SK-N-SH (cell line): Measurements from ENCODE around the gene CPAMD8. TPM values are rescaled to one million over a fixed set of nuclear protein-coding genes. Genes with fewer than 3 reads are reported as not detected.

Source experiments
- CTCF ChIA-PET: fragments of 300-600, 350-600 bp; formaldehyde crosslinking; extraction: SDS; loops from one replicate; lab custom pipeline; 2021; lab: Yijun Ruan, JAX
- POLR2A ChIA-PET: fragments of 350-600 bp; sonication (Branson Sonifier 250); formaldehyde crosslinking; extraction: SDS; loops from one replicate; lab custom pipeline; 2020; ENCODE audit warnings: antibody characterized with exemption, inconsistent platforms; lab: Yijun Ruan, JAX
- DNase-seq: peaks from one replicate; pipeline ENCODE4 v3.0.0; 2012
- H2AFZ ChIP-seq: fragments of 200-600 bp; sonication (generic); 2 replicates; pipeline ENCODE4 v1.8.1; 2016; ENCODE audit warnings: antibody characterized with exemption, mild to moderate bottlenecking, low read depth
- H3F3A ChIP-seq: fragments of 200-600 bp; sonication (generic); replicated peaks from 2 replicates; pipeline ENCODE3; 2016; ENCODE audit warnings: antibody characterized with exemption, mild to moderate bottlenecking; ENCODE audit not compliant: insufficient read depth
- H3K27ac ChIP-seq, 2 experiments: fragments of 200-500 bp in 1 of 2; fragments of 200-600 bp in 1 of 2; sonication (Bioruptor generic) in 1 of 2; sonication (generic), shearing (Covaris generic) in 1 of 2; 2 replicates each; pipeline versions ENCODE4 v1.5.1 to v1.6.1; 2014 to 2016; ENCODE audit warnings: low read depth in 2 of 2, inconsistent platforms in 1 of 2, low read length in 1 of 2, mild to moderate bottlenecking in 1 of 2, mixed read lengths in 1 of 2
- H3K27me3 ChIP-seq: fragments of 200-600 bp; sonication (generic), shearing (Covaris generic); 2 replicates; pipeline ENCODE4 v1.6.1; 2016; ENCODE audit warnings: mixed run types; ENCODE audit not compliant: insufficient read depth
- H3K36me3 ChIP-seq, 2 experiments: fragments of 200-500 bp in 1 of 2; fragments of 200-600 bp in 1 of 2; sonication (Bioruptor generic) in 1 of 2; sonication (generic) in 1 of 2; replicated peaks in 1 of 2; 2 replicates each; pipeline versions ENCODE3 to v1.5.1; 2014 to 2016; ENCODE audit warnings: low read length in 1 of 2, mild to moderate bottlenecking in 1 of 2; ENCODE audit not compliant: insufficient read depth in 2 of 2, control insufficient read depth in 1 of 2
- H3K4me1 ChIP-seq, 2 experiments: fragments of 200-500 bp in 1 of 2; fragments of 200-600 bp in 1 of 2; sonication (Bioruptor generic) in 1 of 2; sonication (generic), shearing (Covaris generic) in 1 of 2; 2 replicates each; pipeline versions ENCODE4 v1.5.1 to v1.6.1; 2014 to 2016; ENCODE audit warnings: low read depth in 1 of 2, low read length in 1 of 2, mixed run types in 1 of 2; ENCODE audit not compliant: insufficient read depth in 2 of 2, control insufficient read depth in 1 of 2
- H3K4me2 ChIP-seq: fragments of 200-600 bp; sonication (generic), shearing (Covaris generic); 2 replicates; pipeline ENCODE4 v1.6.1; 2017; ENCODE audit warnings: mixed run types
- H3K4me3 ChIP-seq, 2 experiments: fragments of 200-500 bp in 1 of 2; fragments of 200-600 bp in 1 of 2; sonication (Bioruptor generic) in 1 of 2; sonication (generic), shearing (Covaris generic) in 1 of 2; 2 replicates each; pipeline versions ENCODE4 v1.5.1 to v1.8.1; 2014 to 2016; ENCODE audit warnings: low read depth in 2 of 2, inconsistent platforms in 1 of 2, low read length in 1 of 2, mild to moderate bottlenecking in 1 of 2, mixed read lengths in 1 of 2, moderate library complexity in 1 of 2
- H3K79me2 ChIP-seq: fragments of 200-600 bp; sonication (generic); 2 replicates; pipeline ENCODE4 v1.8.1; 2017; ENCODE audit warnings: mild to moderate bottlenecking; ENCODE audit not compliant: insufficient read depth
- H3K9ac ChIP-seq: fragments of 200-600 bp; sonication (generic); 2 replicates; pipeline ENCODE4 v1.6.1; 2017; ENCODE audit warnings: mixed run types
- H3K9me2 ChIP-seq: fragments of 200-600 bp; sonication (generic); 2 replicates; pipeline ENCODE4 v1.6.1; 2017; ENCODE audit warnings: mixed run types
- H3K9me3 ChIP-seq: fragments of 200-600 bp; sonication (generic); 2 replicates; pipeline ENCODE4 v1.6.1; 2017; ENCODE audit warnings: mixed run types, mild to moderate bottlenecking, moderate library complexity
- H4K20me1 ChIP-seq: fragments of 200-600 bp; sonication (generic); 2 replicates; pipeline ENCODE4 v1.6.1; 2017; ENCODE audit warnings: mild to moderate bottlenecking, mixed run types; ENCODE audit not compliant: insufficient read depth
- FOXM1 ChIP-seq: IDR thresholded peaks from 2 replicates; pipeline ENCODE4 v1.4.0; 2012; ENCODE audit warnings: low read depth, mild to moderate bottlenecking
- JUND ChIP-seq: IDR thresholded peaks from 2 replicates; pipeline ENCODE4 v1.4.0; 2012
- POLR2AphosphoS5 ChIP-seq: IDR thresholded peaks from 2 replicates; pipeline ENCODE4 v1.6.1; 2012; ENCODE audit warnings: low read depth, low read length
- RXRA ChIP-seq: IDR thresholded peaks from 2 replicates; pipeline ENCODE4 v1.4.0; 2012; ENCODE audit warnings: low read depth, mild to moderate bottlenecking, borderline replicate concordance
- SIN3A ChIP-seq: IDR thresholded peaks from 2 replicates; pipeline ENCODE4 v1.6.1; 2012; ENCODE audit warnings: low read depth, mild to moderate bottlenecking, low read length, moderate library complexity, borderline replicate concordance
- TEAD4 ChIP-seq: IDR thresholded peaks from 2 replicates; pipeline ENCODE4 v1.4.0; 2012; ENCODE audit warnings: mild to moderate bottlenecking, borderline replicate concordance; ENCODE audit not compliant: insufficient read depth
- WGBS: methylation state at CpG from one replicate; pipeline ENCODE4 v1.1.6; 2017; ENCODE audit warnings: low lambda C conversion rate; 5-methylcytosine and 5-hydroxymethylcytosine counted together
- polyA plus RNA-seq, 3 experiments: library from polyadenylated mRNA; depleted of rRNA; stranded (reverse); fragments of >200 nt; gene quantifications; 2 replicates each; pipeline ENCODE4 v1.2.3, GENCODE V29; 2012
- TF ChIP-seq, protein P1 (sequence below): fragments of 200-600 bp; sonication (generic); IDR thresholded peaks from 2 replicates; pipeline ENCODE4 v1.6.1; 2017; ENCODE audit warnings: antibody characterized with exemption, mild to moderate bottlenecking, moderate library complexity
- TF ChIP-seq, protein P2 (sequence below): IDR thresholded peaks from 2 replicates; pipeline ENCODE4 v1.4.0; 2012; ENCODE audit warnings: low read depth, borderline replicate concordance

The CPAMD8 gene
- polyA plus RNA-seq, 1 of the 3 experiments (the other 2 are of a cell fraction) = 1.2 TPM

DNA sequence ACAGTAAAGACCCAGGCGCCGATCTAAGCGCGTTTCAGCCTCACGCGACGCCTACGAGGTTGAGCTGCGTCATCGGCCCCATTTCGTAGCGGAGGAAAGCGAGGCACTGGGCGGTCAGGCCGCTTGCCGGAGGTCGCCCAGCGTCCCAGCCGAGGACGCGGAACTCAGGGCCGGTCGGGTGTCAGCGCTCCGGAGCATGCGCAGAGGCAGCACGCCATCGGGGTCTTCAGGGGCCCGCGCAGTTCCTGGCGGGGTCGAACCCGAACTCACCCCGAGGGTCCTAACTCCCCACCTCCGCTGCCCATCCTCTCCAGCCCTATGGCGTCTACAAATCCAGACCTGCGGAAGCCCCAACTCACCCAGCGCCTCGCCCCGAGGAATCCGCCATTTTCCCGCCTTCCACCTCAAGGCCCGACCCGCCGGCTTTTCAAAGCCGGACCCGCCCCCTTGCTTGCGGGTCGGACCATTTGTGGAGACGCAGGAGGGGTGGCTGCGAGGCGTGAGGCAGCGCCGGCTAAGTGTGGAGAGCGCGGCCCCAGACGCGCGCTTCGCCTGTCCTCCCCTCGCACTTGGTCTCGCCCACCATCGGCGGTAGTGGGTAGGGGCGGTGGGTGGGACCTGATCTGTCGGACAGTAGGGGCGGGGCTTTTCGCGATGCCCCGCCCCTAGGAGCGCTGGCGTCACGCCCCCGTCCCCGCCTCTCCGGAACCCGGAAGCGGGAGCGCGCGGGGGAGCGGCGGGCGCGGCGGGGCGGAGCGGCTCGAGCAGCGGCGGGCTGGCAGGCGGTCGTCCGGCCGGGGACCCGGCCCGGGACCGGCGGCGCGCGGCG, 48.6 kb upstream of the CPAMD8 start, which contains the start of the genes HAUS8 and MYO9B (continued):
- TF ChIP-seq, protein P1, sequence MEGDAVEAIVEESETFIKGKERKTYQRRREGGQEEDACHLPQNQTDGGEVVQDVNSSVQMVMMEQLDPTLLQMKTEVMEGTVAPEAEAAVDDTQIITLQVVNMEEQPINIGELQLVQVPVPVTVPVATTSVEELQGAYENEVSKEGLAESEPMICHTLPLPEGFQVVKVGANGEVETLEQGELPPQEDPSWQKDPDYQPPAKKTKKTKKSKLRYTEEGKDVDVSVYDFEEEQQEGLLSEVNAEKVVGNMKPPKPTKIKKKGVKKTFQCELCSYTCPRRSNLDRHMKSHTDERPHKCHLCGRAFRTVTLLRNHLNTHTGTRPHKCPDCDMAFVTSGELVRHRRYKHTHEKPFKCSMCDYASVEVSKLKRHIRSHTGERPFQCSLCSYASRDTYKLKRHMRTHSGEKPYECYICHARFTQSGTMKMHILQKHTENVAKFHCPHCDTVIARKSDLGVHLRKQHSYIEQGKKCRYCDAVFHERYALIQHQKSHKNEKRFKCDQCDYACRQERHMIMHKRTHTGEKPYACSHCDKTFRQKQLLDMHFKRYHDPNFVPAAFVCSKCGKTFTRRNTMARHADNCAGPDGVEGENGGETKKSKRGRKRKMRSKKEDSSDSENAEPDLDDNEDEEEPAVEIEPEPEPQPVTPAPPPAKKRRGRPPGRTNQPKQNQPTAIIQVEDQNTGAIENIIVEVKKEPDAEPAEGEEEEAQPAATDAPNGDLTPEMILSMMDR = no peak
- peak; percentile 27 for TF ChIP-seq POLR2AphosphoS5
- peak; percentile 42; the same call in 1 of the 2 replicates for TF ChIP-seq JUND
- no peak for TF ChIP-seq RXRA
- 0 out of 2 replicates have a peak, but pooled peaks have one; percentile 40 for TF ChIP-seq TEAD4
- TF ChIP-seq FOXM1 = no peak
- TF ChIP-seq, protein P2, sequence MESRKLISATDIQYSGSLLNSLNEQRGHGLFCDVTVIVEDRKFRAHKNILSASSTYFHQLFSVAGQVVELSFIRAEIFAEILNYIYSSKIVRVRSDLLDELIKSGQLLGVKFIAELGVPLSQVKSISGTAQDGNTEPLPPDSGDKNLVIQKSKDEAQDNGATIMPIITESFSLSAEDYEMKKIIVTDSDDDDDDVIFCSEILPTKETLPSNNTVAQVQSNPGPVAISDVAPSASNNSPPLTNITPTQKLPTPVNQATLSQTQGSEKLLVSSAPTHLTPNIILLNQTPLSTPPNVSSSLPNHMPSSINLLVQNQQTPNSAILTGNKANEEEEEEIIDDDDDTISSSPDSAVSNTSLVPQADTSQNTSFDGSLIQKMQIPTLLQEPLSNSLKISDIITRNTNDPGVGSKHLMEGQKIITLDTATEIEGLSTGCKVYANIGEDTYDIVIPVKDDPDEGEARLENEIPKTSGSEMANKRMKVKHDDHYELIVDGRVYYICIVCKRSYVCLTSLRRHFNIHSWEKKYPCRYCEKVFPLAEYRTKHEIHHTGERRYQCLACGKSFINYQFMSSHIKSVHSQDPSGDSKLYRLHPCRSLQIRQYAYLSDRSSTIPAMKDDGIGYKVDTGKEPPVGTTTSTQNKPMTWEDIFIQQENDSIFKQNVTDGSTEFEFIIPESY = no peak
- TF ChIP-seq SIN3A = peak; percentile 96

DNA sequence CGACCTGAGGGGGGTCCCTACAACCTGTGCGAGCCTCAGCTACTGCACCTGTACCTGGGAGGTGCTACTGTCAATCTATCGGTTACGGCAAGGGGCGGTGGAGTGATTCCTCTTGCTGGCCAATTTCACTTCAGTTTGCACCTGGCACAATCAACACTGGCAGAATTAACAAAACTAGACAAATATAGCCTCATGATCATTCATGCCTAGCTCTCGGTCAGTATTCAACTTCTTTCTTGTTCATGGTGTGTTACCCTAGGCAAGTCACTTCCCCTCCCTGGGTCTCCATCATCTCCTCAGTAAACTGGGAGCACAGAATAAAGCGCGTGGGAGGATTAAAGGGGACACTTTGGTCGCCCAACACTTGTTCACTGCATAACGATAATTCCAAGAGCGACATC, 48.0 kb upstream of the CPAMD8 start:
- no peaks in the 10 kb centered on the region for H3K9me2 ChIP-seq
- H3K4me2 ChIP-seq = peak overlapping the region; percentile 84
- WGBS = 13% methylated on average over 9 of the region's 11 CpGs
- H3K79me2 ChIP-seq = peaks cover 69% of the 10 kb centered on the region
- H3K4me1 ChIP-seq = peaks cover 17 to 34% of the 10 kb centered on the region in 2 experiments; a peak in 2 of 4 replicates
- CTCF ChIA-PET = interaction anchor here (2.0 kb wide), 1 partner anchor 208 kb away, joined by 5 read pairs; the partner anchor contains the start of gene ANKLE1
- peak overlapping the region; percentile 93 for H2AFZ ChIP-seq
- H3K9me3 ChIP-seq = no peaks in the 10 kb centered on the region
- no peaks in the 10 kb centered on the region for H3K27me3 ChIP-seq
- H3K27ac ChIP-seq = peak overlapping the region; percentile 59 to 62
- H3F3A ChIP-seq = peaks cover 15% of the 10 kb centered on the region
- POLR2A ChIA-PET = interaction anchor here (1.1 kb wide), 1 partner anchor 141 kb away, joined by 3 read pairs; no protein-coding TSS in a partner anchor
- H4K20me1 ChIP-seq = peaks cover 10% of the 10 kb centered on the region; the same call in 1 of the 2 replicates
- peak overlapping the region; percentile 71 for H3K9ac ChIP-seq
- no peak for DNase-seq
- peak overlapping the region; percentile 75 to 88 for H3K4me3 ChIP-seq
- no peak for TF ChIP-seq TEAD4
- H3K36me3 ChIP-seq = no peaks in the 10 kb centered on the region
